ENCODE results near the gene EGLN1. TPM values are rescaled to one million over a fixed set of nuclear protein-coding genes. Genes with fewer than 3 reads are reported as not detected.

EGLN1 gene
- total and polyA plus RNA-seq, 2 of the 8 experiments (the other 6 are each of a cell fraction or from before 2014, with no cell fraction given), result 4.0 to 6.4 TPM

GRCh38 chr1:231463541-231463940, 41.5 kb upstream of the EGLN1 start:
- DNase-seq (ENCODE audit: low read depth in 1 of 2, low spot score in 2 of 2) (no peak), FAIRE-seq (no peak)
- H4K91ac ChIP-seq (replicated peaks; ENCODE audit: insufficient read length, low read length), result no peak overlapping the region
- no peak overlapping the region for H4K5ac ChIP-seq (ENCODE audit: insufficient read length, low read depth, low read length)
- no peaks in the 10 kb centered on the region for H4K20me1 ChIP-seq (replicated peaks in 1 of 2; ENCODE audit: control insufficient read depth in 1 of 2, insufficient read depth in 2 of 2, low read length in 2 of 2)
- no peak overlapping the region for H3K4ac ChIP-seq (replicated peaks; ENCODE audit: insufficient read length, low read depth, low read length)
- no peak overlapping the region for H2AFZ ChIP-seq (ENCODE audit: low read length)
- H3K9me3 ChIP-seq (ENCODE audit: insufficient read depth in 2 of 2, low read depth in 1 of 2, low read length in 1 of 2), result peaks cover 0 to 3% of the 10 kb centered on the region in 2 experiments; a peak in 2 of 4 replicates
- H3K56ac ChIP-seq (replicated peaks; ENCODE audit: insufficient read length, low read depth, low read length), result no peak overlapping the region
- H2AK5ac ChIP-seq (ENCODE audit: low read depth, low read length), result no peak overlapping the region
- H3K14ac ChIP-seq (ENCODE audit: insufficient read length), result no peak overlapping the region
- H3K79me1 ChIP-seq (ENCODE audit: low read depth, low read length), result no peaks in the 10 kb centered on the region
- no peaks in the 10 kb centered on the region for H3K79me2 ChIP-seq (ENCODE audit: control insufficient read depth in 1 of 2, insufficient read depth in 2 of 2, low read length in 2 of 2)
- H3K4me1 ChIP-seq (replicated peaks in 1 of 4; ENCODE audit: control insufficient read depth in 3 of 4, insufficient read depth in 4 of 4, low read length in 3 of 4), result no peaks in the 10 kb centered on the region
- no peak overlapping the region for H3K4me3 ChIP-seq (ENCODE audit: extremely low read depth in 1 of 4, insufficient read depth in 2 of 4, low read depth in 3 of 4, low read length in 4 of 4)
- no peak overlapping the region for H4K8ac ChIP-seq (ENCODE audit: extremely low read depth, insufficient read depth, low read length)
- H2BK120ac ChIP-seq (replicated peaks; ENCODE audit: low read depth, low read length), result no peak overlapping the region
- H2BK20ac ChIP-seq (ENCODE audit: low read length), result no peak overlapping the region
- H3K18ac ChIP-seq (ENCODE audit: extremely low read depth, low read length), result no peak overlapping the region
- no peak overlapping the region for H2BK5ac ChIP-seq (ENCODE audit: low read depth, low read length)
- CTCF ChIA-PET (ENCODE audit: partially characterized antibody), result interaction anchor here (0.7 to 0.8 kb wide), 2 partner anchors 64 to 540 kb away, joined by 3 read pairs; no protein-coding TSS in a partner anchor
- H3K27me3 ChIP-seq (replicated peaks in 1 of 4; ENCODE audit: control insufficient read depth in 3 of 4, extremely low read depth in 1 of 4, insufficient read depth in 3 of 4, low read length in 3 of 4), result no peaks in the 10 kb centered on the region
- whole genome bisulfite sequencing, 2 experiments (ENCODE audit: extremely low coverage in 1 of 2, insufficient coverage in 1 of 2, insufficient read length in 1 of 2, insufficient replicate concordance in 2 of 2, low coverage in 1 of 2, low lambda C conversion rate in 2 of 2, missing lambda C conversion rate in 1 of 2), result 89% methylated on average over 6 of the region's 6 CpGs; no CpG with 5 or more reads in 1 of the 2 experiments
- no peak overlapping the region for H3K23ac ChIP-seq (ENCODE audit: insufficient read length)
- no peaks in the 10 kb centered on the region for H3K23me2 ChIP-seq (ENCODE audit: low read depth, low read length)
- H3K27ac ChIP-seq (ENCODE audit: low read depth, low read length), result no peak overlapping the region
- no peak overlapping the region for H2BK12ac ChIP-seq (ENCODE audit: low read depth, low read length)
- no peak overlapping the region for H2BK15ac ChIP-seq (ENCODE audit: low read length)
- POLR2A ChIA-PET (ENCODE audit: partially characterized antibody), result no interaction called here
- H3K4me2 ChIP-seq (ENCODE audit: insufficient read depth in 1 of 2, low read depth in 2 of 2, low read length in 2 of 2), result no peak overlapping the region
- H3K36me3 ChIP-seq (ENCODE audit: control insufficient read depth in 2 of 4, insufficient read depth in 4 of 4, low read length in 3 of 4), result no peaks in the 10 kb centered on the region
- H3K9ac ChIP-seq (replicated peaks in 1 of 4; ENCODE audit: extremely low read depth in 1 of 4, low read depth in 3 of 4, low read length in 3 of 4), result no peak overlapping the region
- TF ChIP-seq USF2 (IDR thresholded peaks at IDR 0.05; ENCODE audit: low read length), result no peak
- no peak for TF ChIP-seq CEBPB (IDR thresholded peaks at IDR 0.05; ENCODE audit: low read depth, low read length)
- no peak for TF ChIP-seq RBBP5 (IDR thresholded peaks at IDR 0.05; ENCODE audit: borderline replicate concordance, low read depth, low read length)

Data from H1 (cell line).